Heart right ventricle (tissue), 16 donors: ENCODE data around the gene ANO5. TPM values are rescaled to one million over a fixed set of nuclear protein-coding genes. Genes with fewer than 3 reads are reported as not detected.

Experiments
- ATAC-seq, 8 donors: fragments of 200-7000 bp; cut with Tn5 transposase; one replicate each; pipeline ENCODE4 v1.9.1; 2020; ENCODE audit warnings: mild to moderate bottlenecking in 8 of 8, moderate library complexity in 8 of 8, moderate number of reproducible peaks in 1 of 8
- DNase-seq, 2 donors: peaks; one replicate each; pipeline ENCODE4 v3.0.0-alpha.2; 2020
- H3K27ac ChIP-seq, 10 donors: fragments of 200-600 bp; sonication (generic) in 2 of 10; one replicate each; pipeline versions ENCODE4 v1.5.0 to v1.8.0; 2020 to 2022; ENCODE audit warnings: mild to moderate bottlenecking in 3 of 10
- H3K27me3 ChIP-seq, 7 donors: fragments of 200-600 bp; one replicate each; pipeline ENCODE4 v1.8.0; 2021 to 2022; ENCODE audit warnings: mild to moderate bottlenecking in 2 of 7
- H3K36me3 ChIP-seq, 9 donors: fragments of 200-600 bp; sonication (generic) in 1 of 9; one replicate each; pipeline versions ENCODE4 v1.5.0 to v1.8.0; 2020 to 2022; ENCODE audit warnings: mild to moderate bottlenecking in 2 of 9
- H3K4me1 ChIP-seq, 9 donors: fragments of 200-600 bp; sonication (generic) in 1 of 9; one replicate each; pipeline versions ENCODE4 v1.5.0 to v1.8.0; 2020 to 2022; ENCODE audit warnings: mild to moderate bottlenecking in 4 of 9
- H3K4me3 ChIP-seq, 10 donors: fragments of 200-600 bp; sonication (generic) in 2 of 10; one replicate each; pipeline versions ENCODE4 v1.5.0 to v1.8.0; 2020 to 2022; ENCODE audit warnings: mild to moderate bottlenecking in 7 of 10, moderate library complexity in 2 of 10
- H3K9me3 ChIP-seq, 11 donors: fragments of 200-600 bp in 10 of 11; sonication (generic) in 2 of 11; one replicate each; pipeline versions ENCODE4 v1.5.0 to v1.8.0; 2013 to 2022; ENCODE audit warnings: mild to moderate bottlenecking in 2 of 11, control low read depth in 1 of 11, moderate library complexity in 1 of 11
- WGBS, 2 donors: extraction: QIAGEN DNeasy Blood & Tissue Kit; methylation state at CpG; one replicate each; pipeline ENCODE4 v1.1.7; 2013; ENCODE audit warnings: inconsistent platforms in 1 of 2; 5-methylcytosine and 5-hydroxymethylcytosine counted together
- intact Hi-C, 10 donors: fragments of 100-400 bp; cut with DNase I; formaldehyde crosslinking; loops; one replicate each; pipeline versions ENCODE4 v1.11.1 to v1.14.2; 2022
- polyA plus RNA-seq, 2 donors: library from polyadenylated mRNA; stranded (reverse); fragments of 200-250 nt; gene quantifications; one replicate each; pipeline ENCODE4 v1.2.3, GENCODE V29; 2013
- total RNA-seq, 10 donors: library from RNA; stranded (reverse); fragmentation: NEBNext Ultra II Directional in 3 of 10; extraction: Animal tissue kit (Norgen Biotek cat#: 25700) in 3 of 10; gene quantifications; one replicate each; pipeline versions ENCODE4 v1.2.1 to v1.2.4, GENCODE V29; 2021 to 2023
- TF ChIP-seq, protein P1 (sequence below), 9 donors: fragments of 200-600 bp; sonication (generic) in 2 of 9; IDR thresholded peaks; one replicate each; pipeline versions ENCODE4 v1.5.0 to v1.8.0; 2021 to 2022; ENCODE audit warnings: antibody characterized with exemption in 9 of 9, mild to moderate bottlenecking in 5 of 9, moderate library complexity in 1 of 9
- donor health status: Arrhythmogenic right ventricular cardiomyopathy.
- donor health status: ischemic (EF 13 %, LVEDD 7.1; RV severe dilation, severe dysfunction).
- donor health status: healthy with polysubstance abuse.
- donor health status: DM: no; HTN: yes; CAD: no.
- donor health status: DM: no; HTN: no; CAD: no.
- donor health status: ischemic (EF 25% LVEDD 6.9; RV normal size, moderate dysfunction).
- donor health status: ischemic (EF 25% LVEDD 5.7; RV mildly dilated, moderate dysfunction).
- donor health status: healthy.
- donor health status: DM: yes; HTN: yes; CAD: no.
- donor health status: Ischemic cardiomyopathy.
- donor health status: ischemic (EF 35%, LVEDD 5.7; RV mildly dilated, moderate dysfunction).
- donor health status: nonischemic (EF 11% LVEDD 7.7; RV severe dilation, severe dysfunction).
- donor health status: DM: yes; HTN: yes; CAD: no.
- donor health status: PGD.
- donor health status: ischemic (EF 29% LVEDD 5.4; RV normal size, mild dysfunction).
- donor health status: nonischemic (EF 23%, LVEDD 6.1; RV moderate dilation, normal function).

The ANO5 gene
- total and polyA plus RNA-seq, 12 donors: 4.4 to 83.0 (median 59.3) TPM

GRCh38 chr11:22179626-22180025 is 13.3 kb upstream of the ANO5 start:
- no peaks in the 10 kb centered on the region for H3K36me3 ChIP-seq
- no peaks in the 10 kb centered on the region for H3K9me3 ChIP-seq
- H3K4me3 ChIP-seq: no peak overlapping the region
- H3K27me3 ChIP-seq: no peaks in the 10 kb centered on the region
- TF ChIP-seq, protein P1, sequence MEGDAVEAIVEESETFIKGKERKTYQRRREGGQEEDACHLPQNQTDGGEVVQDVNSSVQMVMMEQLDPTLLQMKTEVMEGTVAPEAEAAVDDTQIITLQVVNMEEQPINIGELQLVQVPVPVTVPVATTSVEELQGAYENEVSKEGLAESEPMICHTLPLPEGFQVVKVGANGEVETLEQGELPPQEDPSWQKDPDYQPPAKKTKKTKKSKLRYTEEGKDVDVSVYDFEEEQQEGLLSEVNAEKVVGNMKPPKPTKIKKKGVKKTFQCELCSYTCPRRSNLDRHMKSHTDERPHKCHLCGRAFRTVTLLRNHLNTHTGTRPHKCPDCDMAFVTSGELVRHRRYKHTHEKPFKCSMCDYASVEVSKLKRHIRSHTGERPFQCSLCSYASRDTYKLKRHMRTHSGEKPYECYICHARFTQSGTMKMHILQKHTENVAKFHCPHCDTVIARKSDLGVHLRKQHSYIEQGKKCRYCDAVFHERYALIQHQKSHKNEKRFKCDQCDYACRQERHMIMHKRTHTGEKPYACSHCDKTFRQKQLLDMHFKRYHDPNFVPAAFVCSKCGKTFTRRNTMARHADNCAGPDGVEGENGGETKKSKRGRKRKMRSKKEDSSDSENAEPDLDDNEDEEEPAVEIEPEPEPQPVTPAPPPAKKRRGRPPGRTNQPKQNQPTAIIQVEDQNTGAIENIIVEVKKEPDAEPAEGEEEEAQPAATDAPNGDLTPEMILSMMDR (IDR thresholded peaks at IDR 0.05): no peak
- intact Hi-C loops: loop anchor here in 2 of 10 donors (10.0 kb wide), 1 partner anchor 125 kb away; no protein-coding TSS in a partner anchor
- DNase-seq: no peak
- no peak for ATAC-seq
- H3K4me1 ChIP-seq: no peaks in the 10 kb centered on the region
- H3K27ac ChIP-seq: no peak overlapping the region

DNA sequence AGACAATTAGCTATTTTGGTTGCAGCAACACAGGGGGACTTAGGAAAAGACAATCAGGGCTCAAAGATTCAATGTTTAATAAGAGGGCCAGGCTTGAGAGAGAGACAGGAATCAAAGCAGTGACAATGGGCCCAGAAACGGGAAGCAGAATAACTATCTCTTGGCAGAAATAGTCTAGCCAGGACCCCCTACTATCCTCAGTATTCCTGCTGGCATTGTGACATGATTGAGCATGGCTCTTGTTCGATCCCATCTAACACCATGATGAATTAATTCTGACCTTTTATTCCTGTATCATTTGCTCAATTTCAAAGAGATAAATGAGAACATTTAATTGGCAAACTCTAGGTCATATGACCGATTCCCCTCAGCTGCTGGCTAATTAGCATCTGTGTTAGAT is 12.8 kb upstream of the ANO5 start:
- intact Hi-C loops: no loop called here
- Histone ChIP-seq H3K9me3 (no peaks in the 10 kb centered on the region), H3K27me3 (no peaks in the 10 kb centered on the region), H3K4me1 (no peaks in the 10 kb centered on the region), H3K4me3 (no peak overlapping the region), H3K27ac (no peak overlapping the region), H3K36me3 (no peaks in the 10 kb centered on the region)
- TF ChIP-seq, protein P1 (IDR thresholded peaks at IDR 0.05): no peak
- ATAC-seq (no peak), DNase-seq (no peak)
- WGBS, 2 donors: 76% methylated on average over 3 of the region's 3 CpGs

- no peak for DNase-seq
- WGBS, 2 donors: 34 to 42% methylated on average over 2 of the region's 2 CpGs
- H3K4me3 ChIP-seq: no peak overlapping the region
- no peak for ATAC-seq
- TF ChIP-seq, protein P1 (IDR thresholded peaks at IDR 0.05): no peak
- H3K27me3 ChIP-seq: peaks cover 0 to 22% (median 0%) of the 10 kb centered on the region in 7 donors
- H3K36me3 ChIP-seq: no peaks in the 10 kb centered on the region
- no peak overlapping the region for H3K27ac ChIP-seq
- intact Hi-C loops: loop anchor here in 2 of 10 donors (10.0 kb wide), 2 partner anchors 55 to 485 kb away; no protein-coding TSS in a partner anchor
- H3K4me1 ChIP-seq: peaks cover 0 to 13% (median 4%) of the 10 kb centered on the region in 9 donors
- no peaks in the 10 kb centered on the region for H3K9me3 ChIP-seq
Observed at GRCh38 chr11:22189660-22190059, 3.2 kb upstream of the ANO5 start.

DNA sequence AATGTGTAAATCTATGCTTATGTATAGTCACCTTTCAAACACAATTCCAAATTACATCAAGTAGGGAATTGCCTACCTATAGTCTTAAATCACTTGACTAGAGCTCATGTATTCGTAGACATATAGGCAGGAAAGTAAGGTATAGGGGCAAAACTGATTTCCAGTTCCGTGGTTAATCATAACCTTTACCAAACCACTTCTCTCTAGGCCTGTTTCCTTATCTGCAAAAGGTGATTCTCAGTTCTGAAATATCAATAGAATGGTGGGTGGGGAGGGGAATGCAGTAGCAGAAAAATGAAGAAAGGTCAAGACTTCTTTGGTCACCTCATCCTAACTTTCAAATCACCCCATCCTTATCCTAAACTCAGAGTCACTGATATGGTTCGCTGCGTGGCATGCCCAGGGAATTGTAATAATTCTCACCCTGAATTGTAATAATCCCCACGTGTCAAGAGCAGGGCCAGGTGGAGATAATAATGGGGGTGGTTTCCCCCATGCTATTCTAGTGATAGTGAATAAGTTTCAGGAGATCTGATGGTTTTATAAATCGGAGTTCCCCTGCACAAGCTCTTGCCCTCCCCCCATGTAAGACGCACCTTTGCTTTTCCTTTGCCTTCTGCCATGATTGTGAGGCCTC is 1.9 kb upstream of the ANO5 start:
- no peak for DNase-seq
- no peak for ATAC-seq
- Histone ChIP-seq H3K4me3 (no peak overlapping the region), H3K4me1 (peaks cover 0 to 19% (median 4%) of the 10 kb centered on the region in 9 donors), H3K36me3 (no peaks in the 10 kb centered on the region), H3K27me3 (peaks cover 0 to 22% (median 0%) of the 10 kb centered on the region in 7 donors), H3K27ac (no peak overlapping the region), H3K9me3 (no peaks in the 10 kb centered on the region)
- TF ChIP-seq, protein P1 (IDR thresholded peaks at IDR 0.05): no peak
- 82 to 85% methylated on average over 7 of the region's 7 CpGs for WGBS, 2 donors
- intact Hi-C loops: loop anchor here in 2 of 10 donors (10.0 kb wide), 2 partner anchors 54 to 484 kb away; no protein-coding TSS in a partner anchor
